ENCODE data around the gene GJB1.
"Not testable (repeated sequence)": the region's sequence is repeated elsewhere in the genome, so short reads cannot be mapped to it uniquely, and the experiment has no call there.

The GJB1 gene

DNA sequence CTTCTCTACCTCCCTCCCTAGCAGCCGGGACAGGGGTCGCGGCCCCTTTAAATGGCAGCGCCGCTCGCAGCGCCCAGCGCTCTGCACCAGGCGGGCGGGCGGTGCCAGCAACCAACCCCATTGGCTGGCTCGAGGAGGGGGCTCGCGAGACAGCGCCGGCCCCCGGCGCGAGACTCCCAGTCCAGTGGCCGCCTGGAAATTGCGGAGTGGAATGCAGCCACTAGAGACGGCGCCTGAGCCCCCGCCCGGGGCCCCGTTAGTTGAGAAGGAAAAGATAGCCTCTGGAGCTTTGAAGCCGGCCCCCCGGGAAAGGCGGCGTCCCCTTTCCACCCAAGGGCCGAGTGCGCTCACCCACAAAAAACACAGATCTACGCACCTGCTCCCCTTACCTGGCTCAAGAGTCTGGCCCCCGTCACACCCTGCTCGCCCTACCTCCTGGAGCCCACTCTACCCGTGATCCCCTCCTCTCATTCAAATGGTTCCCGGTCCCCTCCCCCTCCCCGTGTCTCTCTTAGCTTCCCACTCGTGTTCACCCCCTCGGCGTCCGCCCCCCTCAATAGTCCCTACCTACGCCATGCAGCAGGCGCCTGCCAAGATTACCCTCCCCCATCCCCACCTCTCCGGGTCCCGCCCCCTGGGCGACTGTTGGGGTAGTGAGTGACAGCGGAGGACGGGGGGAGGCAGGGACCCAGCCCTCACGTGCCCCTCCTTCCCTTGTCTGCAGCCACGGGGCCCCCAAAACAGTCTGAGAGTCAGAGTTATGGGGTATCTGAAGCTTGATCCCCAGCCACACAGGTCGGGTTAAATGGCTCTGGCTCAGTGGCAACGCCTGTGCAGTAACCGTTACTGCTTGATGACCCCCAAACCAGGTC, 31.3 kb downstream of the GJB1 start, which contains the start of gene ZMYM3:
Gene ZMYM3, minus strand, starts transcription at position 49 of the 872 bp plus-strand sequence. CDS start 885 bp downstream, outside the sequence.
- DNase-seq (ENCODE audit: low read depth in 3 of 3) = peak; percentile 43 to 68 (median 49)

DNA sequence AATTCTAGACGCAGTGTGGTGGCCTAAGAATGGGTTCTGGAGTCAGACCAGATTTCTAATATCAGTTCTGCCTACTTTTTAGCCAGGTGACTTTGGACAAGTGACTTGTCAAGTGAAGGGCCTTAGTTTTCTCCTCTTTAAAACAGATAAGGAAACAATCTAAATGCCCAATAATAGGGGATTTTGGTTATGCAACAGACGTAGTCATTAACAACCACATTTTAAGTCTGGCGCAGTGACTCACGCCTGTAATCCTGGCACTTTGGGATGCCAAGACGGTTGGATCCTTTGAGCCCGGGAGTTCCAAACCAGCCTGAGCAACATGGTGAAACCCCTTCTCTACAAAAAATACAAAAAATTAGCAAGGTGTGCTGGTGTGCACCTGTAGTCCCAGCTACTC, 33.0 kb downstream of the GJB1 start:
- no peak for DNase-seq (ENCODE audit: low read depth in 3 of 3)

- no peak for DNase-seq (ENCODE audit: low read depth in 3 of 3)
These were observed 33.8 kb downstream of the GJB1 start for GRCh38 chrX:71256856-71257255.

DNA sequence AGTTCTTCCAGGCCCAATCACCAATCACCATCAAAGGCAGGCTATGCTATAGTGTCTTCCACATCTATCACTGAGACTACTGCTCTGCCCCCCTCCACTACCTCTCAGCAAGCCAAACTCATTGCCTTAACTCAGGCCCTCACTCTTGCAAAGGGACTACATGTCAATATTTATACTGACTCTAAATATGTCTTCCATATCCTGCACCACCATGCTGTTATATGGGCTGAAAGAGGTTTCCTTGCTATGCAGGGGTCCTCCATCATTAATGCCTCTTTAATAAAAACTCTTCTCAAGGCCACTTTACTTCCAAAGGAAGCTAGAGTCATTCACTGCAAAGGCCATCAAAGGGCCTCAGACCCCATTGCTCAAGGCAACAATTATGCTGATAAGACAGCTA, 45.6 kb downstream of the GJB1 start:
- DNase-seq (ENCODE audit: low read depth in 3 of 3) = not testable (repeated sequence)

- DNase-seq (ENCODE audit: low read depth in 3 of 3) = no peak
These were observed 46.9 kb downstream of the GJB1 start for GRCh38 chrX:71269801-71270395.

DNA sequence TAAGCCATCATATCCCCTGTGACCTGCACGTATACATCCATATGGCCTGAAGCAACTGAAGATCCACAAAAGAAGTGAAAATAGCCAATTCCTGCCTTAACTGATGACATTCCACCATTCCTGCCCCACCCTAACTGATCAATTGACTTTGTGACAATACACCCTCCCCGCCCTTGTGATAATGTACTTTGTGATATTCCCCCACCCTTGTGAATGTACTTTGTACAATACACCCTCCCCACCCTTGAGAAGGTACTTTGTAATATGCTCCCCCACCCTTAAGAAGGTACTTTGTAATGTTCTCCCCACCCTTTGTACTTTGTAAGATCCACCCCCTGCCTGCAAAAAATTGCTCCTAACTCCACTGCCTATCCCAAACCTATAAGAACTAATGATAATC, 49.3 kb downstream of the GJB1 start:
- DNase-seq (ENCODE audit: low read depth in 3 of 3) = not testable (repeated sequence)

Data from stimulated activated CD4-positive, alpha-beta T cell treated with anti-CD3 and anti-CD28 coated beads, TNF-alpha, amount 100 ng/mL, for 48 hours (primary cell).